22Rv1 (cell line): ENCODE measurements around the gene GJC2.

ENCODE experiments used
- ZFX ChIP-seq: fragments of 450-650 bp; IDR thresholded peaks from 2 replicates; pipeline ENCODE4 v1.6.1; 2017; ENCODE audit warnings: antibody characterized with exemption, borderline replicate concordance
- TF ChIP-seq, protein P1 (sequence below): fragments of 450-650 bp; IDR thresholded peaks from 2 replicates; pipeline ENCODE4 v1.5.1; 2017; ENCODE audit warnings: mild to moderate bottlenecking

DNA sequence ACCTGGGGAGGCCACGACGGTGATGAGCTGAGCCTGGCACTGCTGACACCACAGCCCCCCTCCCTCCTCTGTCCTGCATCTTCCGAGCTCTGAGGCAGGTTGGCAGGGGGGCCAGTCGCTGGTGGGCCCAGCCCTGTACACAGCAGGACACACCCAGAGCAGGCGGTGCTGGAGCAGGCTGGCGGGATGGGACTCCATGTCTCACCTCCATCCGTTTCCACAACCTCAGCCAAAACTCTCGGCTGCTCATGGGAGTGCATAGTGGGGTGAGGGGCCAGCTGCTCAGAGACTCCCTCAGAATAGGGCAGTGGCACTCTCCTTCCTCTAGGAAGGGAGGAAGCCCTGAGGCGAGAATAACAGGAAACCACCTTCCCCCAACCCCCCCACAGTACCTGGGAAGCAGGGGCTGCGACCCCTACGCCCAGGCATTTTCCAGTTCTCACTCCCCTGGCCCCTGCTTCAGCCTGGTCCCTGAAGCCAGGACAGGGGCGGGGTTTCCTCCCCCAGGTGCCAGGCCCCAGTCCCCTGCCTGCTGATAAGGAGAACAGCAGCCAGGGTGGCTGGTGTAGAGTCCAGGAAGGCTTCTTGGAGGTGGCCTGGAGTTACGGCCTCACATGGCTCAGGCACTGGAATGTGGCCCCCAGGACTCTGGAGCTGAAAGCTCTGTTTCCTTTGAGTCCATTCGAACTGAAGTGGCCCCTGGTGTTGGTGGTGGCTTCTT is 12.7 kb downstream of the GJC2 start:
- TF ChIP-seq, protein P1, sequence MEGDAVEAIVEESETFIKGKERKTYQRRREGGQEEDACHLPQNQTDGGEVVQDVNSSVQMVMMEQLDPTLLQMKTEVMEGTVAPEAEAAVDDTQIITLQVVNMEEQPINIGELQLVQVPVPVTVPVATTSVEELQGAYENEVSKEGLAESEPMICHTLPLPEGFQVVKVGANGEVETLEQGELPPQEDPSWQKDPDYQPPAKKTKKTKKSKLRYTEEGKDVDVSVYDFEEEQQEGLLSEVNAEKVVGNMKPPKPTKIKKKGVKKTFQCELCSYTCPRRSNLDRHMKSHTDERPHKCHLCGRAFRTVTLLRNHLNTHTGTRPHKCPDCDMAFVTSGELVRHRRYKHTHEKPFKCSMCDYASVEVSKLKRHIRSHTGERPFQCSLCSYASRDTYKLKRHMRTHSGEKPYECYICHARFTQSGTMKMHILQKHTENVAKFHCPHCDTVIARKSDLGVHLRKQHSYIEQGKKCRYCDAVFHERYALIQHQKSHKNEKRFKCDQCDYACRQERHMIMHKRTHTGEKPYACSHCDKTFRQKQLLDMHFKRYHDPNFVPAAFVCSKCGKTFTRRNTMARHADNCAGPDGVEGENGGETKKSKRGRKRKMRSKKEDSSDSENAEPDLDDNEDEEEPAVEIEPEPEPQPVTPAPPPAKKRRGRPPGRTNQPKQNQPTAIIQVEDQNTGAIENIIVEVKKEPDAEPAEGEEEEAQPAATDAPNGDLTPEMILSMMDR, result no peak
- no peak for TF ChIP-seq ZFX
